HG02642 (cell line): ENCODE data around the gene PAOX.
"Not testable (repeated sequence)": the region's sequence is repeated elsewhere in the genome, so short reads cannot be mapped to it uniquely, and the experiment has no call there.

Experiments used
- ATAC-seq: cut with Tn5 transposase; IDR thresholded peaks from one replicate; pipeline ENCODE4 v1.9.1; 2021; ENCODE audit warnings: mild to moderate bottlenecking; ENCODE audit not compliant: unreplicated experiment, poor library complexity

PAOX gene

GRCh38 chr10:133361773-133362441, 17.2 kb upstream of the PAOX start:
- no peak for ATAC-seq

- no peak for ATAC-seq
These were observed 16.2 kb upstream of the PAOX start for GRCh38 chr10:133362846-133363245.

- no peak for ATAC-seq
These were observed 14.2 kb upstream of the PAOX start for GRCh38 chr10:133364645-133365431.

GRCh38 chr10:133365461-133366129, 13.5 kb upstream of the PAOX start:
- ATAC-seq: no peak

DNA sequence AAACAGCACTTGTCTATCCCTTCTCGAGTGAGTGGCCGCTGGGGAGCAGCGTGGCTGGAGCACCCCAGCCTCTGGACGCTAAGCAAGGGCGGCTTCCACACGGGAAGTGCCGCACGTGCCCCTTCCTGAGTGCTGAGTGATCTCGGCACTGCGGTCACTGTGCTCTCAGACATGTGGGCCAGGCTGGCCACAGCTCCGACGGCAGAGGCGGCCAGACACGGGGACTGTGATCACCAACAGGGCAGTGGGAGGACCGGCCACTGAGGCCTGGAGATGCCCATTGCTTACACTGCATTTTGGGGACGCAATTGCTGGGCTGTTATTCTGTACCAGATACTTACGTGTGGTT, 13.0 kb upstream of the PAOX start:
- ATAC-seq: no peak

DNA sequence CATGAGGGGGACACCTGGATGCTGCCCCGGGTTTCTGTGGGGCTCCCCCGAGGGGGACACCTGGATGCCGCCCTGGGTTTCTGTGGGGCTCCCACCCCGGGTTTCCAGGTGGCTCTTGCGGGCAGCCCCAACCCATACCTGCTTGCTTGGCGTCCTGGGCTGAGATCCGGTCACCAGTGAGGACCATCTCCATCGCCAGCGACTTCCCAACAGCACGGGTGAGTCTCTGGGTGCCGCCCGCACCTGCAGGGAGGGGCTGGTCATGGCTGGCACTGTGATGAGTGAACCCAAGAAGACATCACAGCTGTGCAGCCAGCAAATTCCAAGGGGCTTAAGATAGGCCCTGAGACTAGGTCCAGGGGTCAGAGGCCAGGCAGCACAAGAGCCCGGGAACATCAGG, 12.3 kb upstream of the PAOX start:
- no peak for ATAC-seq

GRCh38 chr10:133367461-133367860, 11.6 kb upstream of the PAOX start:
- ATAC-seq: not testable (repeated sequence)

- ATAC-seq: no peak
These were observed 10.9 kb upstream of the PAOX start for GRCh38 chr10:133368153-133368552.

- no peak for ATAC-seq
These were observed 8.9 kb upstream of the PAOX start for GRCh38 chr10:133370030-133370786.

- ATAC-seq: no peak
These were observed 6.6 kb upstream of the PAOX start for GRCh38 chr10:133372507-133372906.

DNA sequence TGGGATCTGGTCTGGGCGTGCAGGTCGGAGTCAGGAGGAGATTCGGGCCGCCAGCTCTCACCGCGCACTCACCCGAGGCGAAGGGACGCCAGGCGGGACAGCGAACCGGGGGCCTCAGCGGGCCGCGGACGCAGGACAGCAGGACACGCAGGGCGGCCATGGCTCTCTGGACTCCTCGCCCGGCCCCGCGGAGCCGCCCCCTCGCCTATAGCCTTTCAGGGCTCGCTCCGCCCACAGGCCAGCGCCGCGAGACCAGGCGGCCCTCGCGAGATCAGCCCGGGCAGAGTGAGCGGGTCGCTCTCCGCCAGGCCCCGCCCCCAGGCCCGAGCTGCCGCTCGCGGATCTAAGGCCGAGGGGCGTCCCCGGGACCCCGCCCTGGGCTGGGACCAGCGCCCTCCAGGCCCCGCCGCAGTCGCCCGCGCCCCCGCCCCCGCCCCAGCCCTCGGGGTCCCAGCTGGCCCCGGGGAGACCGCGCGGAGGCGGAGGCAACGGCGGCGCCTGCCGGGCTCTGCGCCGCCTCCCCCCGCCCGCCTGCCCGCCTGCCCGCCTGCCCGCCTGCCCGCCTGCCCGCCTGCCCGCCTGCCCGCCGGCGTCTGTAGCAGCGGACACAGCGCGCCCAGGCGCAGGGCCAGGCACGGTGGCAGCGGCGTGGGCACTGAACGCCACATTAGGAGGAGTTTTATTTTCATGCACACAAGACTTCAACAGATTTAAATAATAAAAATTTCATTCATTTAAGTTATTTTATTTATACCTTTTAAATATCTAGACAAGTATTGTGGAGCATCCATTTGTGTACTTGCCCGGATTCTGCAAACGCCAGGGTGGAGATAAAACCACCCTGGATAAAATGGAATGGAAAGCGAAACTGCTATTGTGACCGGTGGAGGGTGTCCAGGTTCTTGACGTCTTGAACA, 5.6 kb upstream of the PAOX start, which contains the start of gene ECHS1:
TSS of gene ECHS1 (minus strand) at position 181 of the 917 bp plus-strand sequence. CDS start at position 160, 21 bp downstream.
- peak; percentile 93 for ATAC-seq

GRCh38 chr10:133375357-133376115, 3.5 kb upstream of the PAOX start:
- no peak for ATAC-seq

- ATAC-seq: not testable (repeated sequence)
These were observed 2.9 kb upstream of the PAOX start for GRCh38 chr10:133376183-133376582.

- no peak for ATAC-seq
These were observed 1.8 kb upstream of the PAOX start for GRCh38 chr10:133377025-133377817.

GRCh38 chr10:133377818-133378250, 1.2 kb upstream of the PAOX start:
- no peak for ATAC-seq

- ATAC-seq: peak; percentile 48
These were observed 588 bp upstream of the PAOX start for GRCh38 chr10:133378251-133379096.
